Tibial nerve (tissue), 4 donors: Measurements from ENCODE around the gene CAPZA1.

Experiments
- CTCF ChIP-seq, 5 experiments: fragments of 200-600 bp in 3 of 5; fragments of 450-650 bp in 2 of 5; sonication (generic) in 3 of 5; IDR thresholded peaks; one replicate each; pipeline ENCODE4 v1.5.1; 2016 to 2019; ENCODE audit warnings: antibody characterized with exemption in 5 of 5, mild to moderate bottlenecking in 3 of 5, moderate library complexity in 2 of 5
- EP300 ChIP-seq, 2 donors: sonication (generic); formaldehyde crosslinking; IDR thresholded peaks; one replicate each; pipeline ENCODE4 v1.6.1; 2017; ENCODE audit warnings: antibody characterized with exemption in 2 of 2, mild to moderate bottlenecking in 1 of 2
- POLR2A ChIP-seq, 2 donors: fragments of 450-650 bp; IDR thresholded peaks; one replicate each; pipeline ENCODE4 v1.6.1; 2017; ENCODE audit warnings: antibody characterized with exemption in 2 of 2, mild to moderate bottlenecking in 2 of 2, moderate library complexity in 2 of 2

- TF ChIP-seq CTCF (IDR thresholded peaks at IDR 0.05) (no peak), POLR2A (IDR thresholded peaks at IDR 0.05) (no peak), EP300 (IDR thresholded peaks at IDR 0.05) (no peak)
These were observed 90.5 kb downstream of the CAPZA1 start for GRCh38 chr1:112710159-112710558.
